EL (cell line): ENCODE measurements around the gene SLC17A7.
A peak's percentile ranks its signal among the peaks of the same experiment; 100 is the strongest.

Experiments used
- DNase-seq: peaks from one replicate; pipeline ENCODE4 v3.0.0-alpha.2; 2016

The SLC17A7 gene

DNA sequence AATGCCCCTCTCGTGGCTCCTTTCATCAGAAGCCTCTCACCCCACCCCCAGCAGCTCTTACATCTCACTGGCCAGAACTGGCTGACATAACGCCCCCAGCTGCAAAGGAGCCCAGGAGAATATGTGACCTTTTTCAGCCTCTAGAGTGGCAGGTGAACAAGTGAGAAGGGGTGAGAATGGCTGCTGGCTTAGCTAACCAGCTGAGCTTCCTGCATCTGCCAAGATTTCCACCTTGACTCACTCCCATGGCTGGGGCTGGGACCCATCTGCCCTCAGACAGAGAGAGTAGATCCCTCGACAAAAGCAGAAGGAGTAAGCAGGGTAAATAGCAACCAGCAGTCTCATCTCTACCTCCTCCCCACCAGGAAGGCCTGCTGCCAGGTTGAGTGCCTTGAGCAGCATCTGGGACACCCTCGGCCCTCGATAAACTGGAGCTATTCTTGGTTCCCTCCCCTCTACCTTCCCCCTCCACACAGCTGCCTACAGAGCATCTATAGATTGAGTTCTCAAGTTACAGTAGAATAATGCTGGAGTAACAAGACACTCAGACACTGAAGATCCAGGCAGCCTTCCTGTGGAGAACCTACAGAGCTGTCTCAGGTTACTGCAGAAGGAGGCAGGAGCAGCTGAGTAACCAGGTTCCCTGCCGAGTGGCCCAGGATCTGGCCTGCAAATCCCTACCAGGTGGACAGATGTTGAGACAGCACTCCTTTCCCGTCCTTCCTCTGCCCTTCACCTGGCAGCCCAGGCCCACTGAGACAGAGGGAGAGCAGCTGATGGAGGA lies 37.7 kb downstream of the SLC17A7 start:
- no peak for DNase-seq

DNA sequence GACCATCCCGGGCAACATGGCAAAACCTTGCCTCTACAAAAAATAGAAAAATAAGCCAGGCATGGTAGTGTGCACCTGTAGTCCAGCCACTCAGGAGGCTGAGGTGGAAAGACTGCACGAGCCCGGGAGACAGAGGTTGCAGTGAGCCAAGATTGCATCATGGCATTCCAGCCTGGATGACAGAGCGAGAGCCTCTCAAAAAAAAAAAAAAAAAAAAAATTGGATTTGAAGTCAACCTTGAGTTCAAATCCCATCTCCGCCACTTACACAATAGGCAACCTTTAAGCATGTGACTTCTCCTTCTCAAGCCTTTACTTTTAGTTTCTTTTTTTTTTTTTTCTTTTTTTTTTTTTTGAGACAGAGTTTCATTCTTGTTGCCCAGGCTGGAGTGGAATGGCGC lies 41.3 kb downstream of the SLC17A7 start:
- DNase-seq: peak; percentile 24

DNA sequence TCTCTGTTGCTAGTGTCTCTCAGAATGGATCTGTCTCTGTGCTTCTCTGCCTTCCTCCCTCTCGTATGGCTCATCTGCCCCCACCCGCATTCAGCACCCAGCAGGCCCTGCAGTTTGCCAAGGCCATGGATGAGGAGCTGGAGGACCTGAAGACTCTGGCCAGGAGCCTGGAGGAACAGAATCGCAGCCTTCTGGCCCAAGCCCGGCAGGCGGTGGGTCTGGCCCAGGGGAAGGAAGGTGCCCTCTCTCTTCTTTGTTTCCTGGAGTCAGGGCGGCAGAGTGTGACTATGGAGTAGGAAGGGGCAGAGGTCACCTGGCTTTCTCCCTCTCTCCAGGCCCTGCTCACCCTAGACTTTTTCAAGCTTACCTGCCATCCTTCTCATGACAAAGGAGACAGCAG lies 42.4 kb downstream of the SLC17A7 start:
- no peak for DNase-seq

DNA sequence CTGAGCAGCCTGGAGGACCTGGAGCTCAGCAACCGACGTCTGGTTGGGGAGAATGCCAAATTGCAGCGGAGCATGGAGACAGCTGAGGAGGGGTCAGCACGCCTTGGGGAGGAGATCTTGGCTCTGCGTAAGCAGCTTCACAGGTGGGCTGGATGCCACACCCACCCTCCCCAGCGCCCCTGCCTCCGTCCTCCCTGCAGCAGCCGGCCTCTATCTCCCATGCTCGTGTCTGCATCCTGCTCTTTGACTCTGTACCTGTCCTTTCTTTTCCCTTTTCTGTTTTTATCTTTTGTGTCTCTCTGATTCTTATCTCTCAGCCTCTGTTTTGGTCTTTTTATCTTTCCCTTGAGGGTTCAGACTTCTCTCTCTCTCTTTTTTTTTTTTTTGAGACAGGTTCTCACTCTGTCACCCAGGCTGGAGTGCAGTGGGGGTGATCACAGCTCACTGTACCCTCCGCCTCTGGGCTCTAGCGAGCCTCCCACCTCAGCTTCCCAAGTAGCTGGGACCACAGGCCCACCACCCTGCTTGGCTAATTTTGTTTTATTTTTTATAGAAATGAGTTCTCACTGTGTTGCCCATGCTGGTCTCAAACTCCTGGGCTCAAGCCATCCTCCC lies 43.2 kb downstream of the SLC17A7 start:
- no peak for DNase-seq

DNA sequence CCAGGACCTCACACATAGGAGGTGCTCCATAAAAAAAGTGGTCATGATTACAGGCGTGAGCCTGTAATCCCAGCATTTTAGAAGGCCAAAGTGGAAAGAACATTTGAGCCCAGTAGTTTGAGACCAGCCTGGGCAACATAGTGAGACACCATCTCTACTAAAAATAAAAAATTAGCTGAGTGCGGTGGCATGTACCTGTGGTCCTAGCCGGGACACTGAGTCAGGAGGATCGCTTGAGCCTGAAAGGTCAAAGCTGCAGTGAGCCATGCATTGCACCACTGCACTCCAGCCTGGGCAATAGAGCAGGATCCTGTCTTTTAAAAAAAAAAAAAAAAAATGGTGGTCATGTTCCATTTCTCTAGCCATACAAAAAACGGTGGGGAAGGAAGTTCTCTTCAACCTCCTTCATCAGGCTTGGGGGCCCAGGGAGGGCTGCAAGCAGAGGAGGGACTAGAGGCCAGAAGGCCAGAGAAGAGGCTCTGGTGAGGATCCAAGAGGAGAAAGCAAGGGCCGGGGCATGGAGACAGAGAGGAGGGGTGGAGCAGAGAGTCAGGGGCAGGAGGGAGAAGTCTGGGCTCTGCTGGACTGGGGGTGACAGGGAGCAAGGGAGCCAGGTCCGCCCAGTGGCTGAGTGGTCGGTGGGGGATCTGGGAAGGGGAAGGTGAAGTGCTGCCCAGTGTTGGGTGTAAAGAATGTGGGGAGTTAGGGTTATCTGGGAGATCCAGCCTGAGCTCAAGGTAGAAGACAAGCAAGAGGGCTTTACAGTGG lies 44.4 kb downstream of the SLC17A7 start:
- no peak for DNase-seq

DNA sequence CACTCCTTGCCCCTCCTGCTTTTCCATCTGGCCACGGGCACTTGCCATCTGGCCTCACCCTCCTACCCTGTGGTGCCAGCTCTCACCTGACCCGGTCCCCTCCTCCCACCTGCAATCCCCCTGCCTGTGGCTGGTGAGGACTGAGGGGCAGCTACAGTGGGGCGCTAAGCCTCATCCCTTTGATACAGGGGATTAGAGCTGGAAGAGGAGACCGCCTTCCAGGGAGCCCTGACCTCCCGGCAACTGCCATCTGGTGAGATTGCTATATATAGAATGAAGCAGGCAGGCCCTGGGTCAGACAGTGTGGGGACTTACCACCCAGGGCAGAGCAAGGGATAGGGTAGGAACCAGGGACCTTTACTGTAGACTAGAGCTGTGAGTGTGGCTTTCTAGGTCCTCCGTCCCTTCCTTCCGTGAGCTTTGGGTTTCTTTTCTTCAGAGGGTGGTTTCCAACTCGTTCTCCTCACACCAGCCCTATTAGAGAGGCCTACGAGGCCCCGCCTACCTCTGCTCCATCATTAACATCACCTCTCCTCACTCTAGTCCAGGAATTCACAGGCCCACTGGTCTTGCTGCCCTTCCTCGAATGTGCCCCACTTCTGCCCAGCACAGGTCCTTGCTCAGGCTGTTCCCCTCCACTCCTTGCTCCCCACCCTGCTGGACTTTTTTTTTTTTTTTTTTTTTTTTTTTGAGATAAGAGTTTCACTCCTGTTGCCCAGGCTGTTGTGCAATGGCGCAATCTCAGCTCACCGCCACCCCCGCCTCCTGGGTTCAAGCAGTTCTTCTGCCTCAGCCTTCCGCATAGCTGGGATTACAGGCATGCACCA lies 45.5 kb downstream of the SLC17A7 start:
- no peak for DNase-seq

DNA sequence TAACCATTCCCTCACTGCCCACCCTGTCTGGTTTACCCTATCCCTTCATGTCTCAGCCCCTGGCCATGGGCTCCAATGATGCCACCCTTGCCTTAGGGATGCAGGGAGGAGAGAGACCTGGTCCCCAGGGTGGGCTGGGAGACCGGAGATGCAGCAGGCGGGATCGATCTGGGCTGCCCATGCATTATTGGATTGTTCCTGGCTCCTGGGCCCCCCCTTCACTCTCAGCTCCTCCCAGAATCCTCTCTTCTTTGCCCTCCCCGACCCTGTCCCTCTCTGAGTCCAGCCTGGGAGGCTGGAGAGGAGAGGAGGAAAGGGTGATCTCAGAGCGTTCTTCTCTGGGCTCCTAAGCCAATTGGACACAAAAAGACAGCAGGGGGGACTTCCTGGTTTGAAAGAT lies 47.4 kb downstream of the SLC17A7 start:
- DNase-seq: no peak

DNA sequence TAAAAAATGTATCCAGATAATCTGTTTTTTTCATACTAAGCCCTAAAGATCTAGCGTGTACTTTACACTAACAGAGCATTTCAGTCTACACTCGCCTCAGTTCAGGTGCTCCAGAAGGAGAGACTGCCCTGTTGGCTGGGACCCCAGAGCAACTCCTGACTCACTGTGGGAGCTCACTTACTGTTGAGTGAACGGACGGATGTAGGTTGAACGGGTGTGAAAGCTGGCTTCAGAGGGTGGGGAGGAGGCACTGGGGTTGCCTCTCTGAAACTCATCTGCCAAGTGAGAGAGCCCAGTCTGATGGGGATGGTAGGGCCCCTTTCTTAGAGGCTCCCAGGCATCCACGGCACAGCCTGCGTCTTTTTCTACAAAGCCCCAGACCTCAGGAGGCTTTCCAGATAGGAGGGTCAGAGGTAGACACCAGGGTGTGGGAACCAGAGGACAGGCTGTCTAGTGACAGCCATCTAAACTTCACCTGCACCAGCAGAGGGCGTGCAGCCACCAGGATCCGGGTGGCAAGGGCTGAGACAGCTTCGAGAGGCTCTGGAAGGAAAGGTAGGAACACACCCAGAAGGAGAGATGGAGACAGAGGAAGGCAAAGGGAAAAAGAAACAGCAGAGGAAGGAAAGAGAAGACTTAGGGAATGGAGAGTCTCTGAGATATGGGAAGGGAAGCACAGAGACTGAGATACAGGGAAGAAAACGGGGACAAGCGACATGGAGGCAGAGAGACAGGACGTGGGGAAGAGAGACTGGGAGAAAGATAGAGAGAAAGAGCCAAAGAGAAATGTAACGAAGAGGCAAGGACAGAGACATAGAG lies 49.5 kb downstream of the SLC17A7 start:
- peak; percentile 64 for DNase-seq

DNA sequence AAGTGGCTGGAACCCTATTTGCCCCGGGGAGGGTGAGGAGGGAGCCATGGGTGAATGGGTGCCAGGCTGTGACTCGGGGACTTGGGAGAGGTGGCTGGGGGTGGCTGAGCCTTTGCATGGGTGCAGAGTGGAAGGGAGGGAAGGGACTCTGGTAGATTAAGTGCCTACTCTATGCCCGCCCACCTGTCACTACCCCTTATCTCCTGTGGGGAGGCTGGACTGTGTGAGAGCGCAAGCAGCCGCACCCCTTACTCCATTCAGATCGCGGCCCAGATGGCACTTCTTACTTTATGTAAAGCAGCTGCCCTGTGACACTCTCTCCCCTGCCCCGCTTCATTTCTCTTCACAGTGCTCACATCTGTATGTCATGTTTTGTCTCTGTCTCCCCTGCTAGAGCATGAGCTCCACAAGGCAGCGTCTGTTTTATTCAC lies 50.4 kb downstream of the SLC17A7 start:
- DNase-seq: no peak

DNA sequence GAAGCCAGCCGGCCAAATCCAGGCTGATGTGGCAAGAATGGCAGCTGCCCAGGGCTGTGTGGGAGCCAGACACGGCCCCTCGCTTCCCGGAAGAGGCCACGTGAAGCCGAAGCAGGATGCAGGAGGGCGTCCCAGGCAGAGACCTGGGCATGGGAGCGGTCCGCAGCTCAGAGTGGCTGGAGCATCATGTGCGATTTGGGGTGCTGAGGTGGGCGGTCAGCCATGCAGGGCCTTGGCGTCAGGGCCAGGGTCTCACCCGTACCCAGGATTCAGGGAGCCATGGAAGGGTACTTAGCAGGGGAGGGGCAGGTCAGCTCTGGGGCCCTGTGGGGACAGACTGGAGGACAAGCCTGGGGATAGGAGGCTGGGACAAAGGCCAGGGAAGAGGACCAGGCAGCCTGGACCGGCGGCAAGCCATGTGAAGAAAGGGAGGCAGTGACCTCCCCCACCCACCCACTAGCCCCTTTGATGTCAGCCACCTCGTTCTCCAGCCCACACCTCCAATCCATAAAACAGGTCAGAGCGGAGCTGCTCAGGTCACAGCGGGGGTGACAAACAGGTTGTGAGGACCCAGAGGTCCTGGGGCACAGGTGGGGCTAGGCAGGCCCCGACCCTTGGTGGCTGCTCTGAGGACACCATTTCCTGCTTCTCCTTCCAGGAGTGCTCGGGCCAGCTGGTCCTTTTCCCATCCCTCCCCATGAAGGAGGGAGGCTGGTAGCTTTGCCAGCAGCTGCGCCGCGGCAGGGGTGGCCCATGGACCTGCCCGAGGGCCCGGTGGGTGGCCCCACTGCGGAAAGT lies 51.0 kb downstream of the SLC17A7 start:
- DNase-seq: no peak

DNA sequence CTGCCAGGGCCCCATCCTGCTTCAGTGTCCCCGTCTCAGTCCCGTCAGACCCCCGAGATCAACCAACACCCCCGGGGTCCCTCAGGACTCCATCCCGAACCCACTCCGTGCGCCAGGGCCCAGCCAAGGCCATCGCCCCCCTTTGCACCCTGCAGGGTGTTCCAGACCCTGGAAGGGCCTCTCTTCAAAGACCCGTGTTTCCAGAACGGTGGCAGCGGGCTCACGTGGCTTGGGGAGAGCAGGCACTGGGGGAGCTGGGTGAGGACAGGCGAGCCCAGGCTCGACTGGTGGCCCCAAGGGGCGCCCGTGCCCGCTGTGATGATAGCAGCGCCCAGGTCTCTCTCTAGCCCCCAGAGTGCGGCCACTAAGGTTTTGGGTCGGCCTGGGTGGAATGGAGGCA lies 51.9 kb downstream of the SLC17A7 start:
- DNase-seq: no peak

DNA sequence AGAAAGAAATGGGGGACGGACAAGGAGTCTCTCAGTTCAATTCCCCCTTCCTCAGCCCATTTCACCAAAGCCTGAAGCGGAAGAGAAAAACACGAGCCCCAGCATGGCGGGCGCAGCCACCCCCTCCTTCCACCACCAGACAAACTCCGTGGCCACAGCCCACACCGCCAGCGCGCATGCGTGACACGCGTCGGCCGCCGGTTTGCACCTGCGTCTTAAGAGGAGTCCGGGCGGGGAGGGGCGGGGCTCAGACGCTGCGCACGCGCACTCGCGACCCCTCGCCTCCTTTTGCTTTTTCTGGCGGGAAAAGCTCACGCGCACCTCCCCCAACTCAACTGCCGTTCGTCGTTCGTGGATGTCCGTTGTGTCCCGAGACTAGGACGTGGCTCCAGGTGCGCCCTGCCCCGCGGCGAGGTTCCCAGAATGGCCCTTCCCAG lies 53.4 kb downstream of the SLC17A7 start, which contains the start of gene KASH5:
Gene KASH5, plus strand, starts transcription at position 314 of the 437 bp plus-strand sequence. CDS start 2,635 bp downstream, outside the sequence.
- DNase-seq: peak; percentile 15

DNA sequence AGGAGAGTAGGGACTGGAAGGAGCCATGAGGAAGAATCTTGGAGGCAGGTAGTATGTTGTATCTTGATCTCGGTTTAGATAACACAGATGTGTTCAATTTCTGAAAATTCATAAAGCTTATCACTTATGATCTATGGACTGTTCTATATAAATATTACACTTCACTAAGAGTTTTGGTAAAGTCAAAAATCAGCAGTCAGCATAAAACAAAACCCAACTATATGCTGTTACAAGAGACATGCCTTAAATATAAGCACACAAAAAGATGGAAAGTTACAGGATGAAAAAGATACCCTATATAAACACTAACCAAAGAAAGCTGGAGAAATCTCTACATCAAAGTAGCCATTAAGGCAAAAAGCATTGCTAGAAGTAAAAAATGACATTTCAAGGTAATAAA lies 57.7 kb downstream of the SLC17A7 start:
- no peak for DNase-seq

DNA sequence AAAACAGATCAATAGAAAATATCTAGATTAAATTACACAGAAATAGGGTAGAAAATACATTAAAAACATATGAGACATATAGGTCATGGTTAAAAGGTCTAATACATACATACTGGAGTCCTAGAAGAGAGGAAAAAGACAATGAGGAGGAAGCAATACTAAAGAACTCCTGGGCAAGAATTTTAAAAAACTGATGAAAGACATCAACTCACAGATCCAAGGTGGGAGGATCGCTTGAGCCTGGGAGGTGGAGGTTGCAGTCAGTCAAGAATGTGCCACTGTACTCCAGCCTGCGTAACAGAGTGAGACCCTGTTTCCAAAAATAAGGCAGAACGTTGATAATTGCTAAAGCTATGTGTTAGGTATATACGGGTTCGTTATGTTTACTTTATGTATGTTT lies 58.7 kb downstream of the SLC17A7 start:
- DNase-seq: no peak

DNA sequence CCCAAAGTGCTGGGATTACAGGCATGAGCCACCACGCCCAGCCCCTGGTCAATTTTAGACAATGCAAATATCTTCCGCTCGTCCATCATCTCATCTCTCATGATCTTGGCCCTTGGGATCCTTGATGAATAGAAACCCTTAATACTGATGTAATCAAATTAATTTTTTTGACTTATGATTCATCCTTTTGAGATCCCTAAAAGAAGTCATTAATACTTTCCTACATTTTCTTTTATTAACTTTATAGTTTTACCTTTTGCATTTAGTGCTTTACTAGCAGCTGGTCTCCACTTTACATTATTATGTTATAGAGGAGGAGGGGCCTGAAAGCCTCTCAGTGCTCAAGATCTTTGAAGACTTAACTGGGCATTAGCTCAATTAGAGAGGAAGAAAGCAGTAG lies 60.9 kb downstream of the SLC17A7 start:
- no peak for DNase-seq
